Measurements from ENCODE around the gene LEUTX. TPM values are rescaled to one million over a fixed set of nuclear protein-coding genes. Genes with fewer than 3 reads are reported as not detected.
A peak's percentile ranks its signal among the peaks of the same experiment; 100 is the strongest.

LEUTX gene
- total RNA-seq, 1 donor from 2014 or later: not detected

DNA sequence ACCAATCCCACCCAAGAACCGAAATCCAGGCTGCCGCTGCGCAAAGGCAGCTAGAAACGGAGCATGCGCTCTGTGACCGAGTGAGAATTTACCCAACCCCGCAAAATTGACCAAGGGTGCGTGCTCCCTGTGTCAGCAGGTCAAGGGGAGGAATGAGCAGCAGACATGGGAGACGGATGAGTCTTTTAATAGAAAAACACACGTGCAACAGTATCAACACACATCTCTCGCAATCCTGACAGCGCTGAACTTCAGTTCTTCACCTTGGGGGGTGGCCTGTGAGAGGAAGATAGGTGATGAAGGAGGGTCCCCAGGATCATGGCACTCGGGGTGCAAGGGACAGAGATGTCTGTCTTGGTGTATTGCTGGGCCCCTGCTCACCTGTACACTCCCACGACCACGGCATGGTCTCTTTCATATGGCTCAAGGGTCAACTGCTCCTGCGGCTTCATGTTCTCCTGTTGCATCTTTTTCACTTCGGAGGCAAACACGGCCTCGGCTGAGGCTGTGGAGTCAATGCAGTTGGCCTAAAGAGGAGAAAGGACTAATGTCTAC lies 55.7 kb downstream of the LEUTX start:
- H3K27ac Mint-ChIP-seq: peak overlapping the region; percentile 84
- H3K27me3 Mint-ChIP-seq: no peaks in the 10 kb centered on the region
- intact Hi-C loops (cut with micrococcal nuclease): loop anchor here (5.0 to 10.0 kb wide), 6 partner anchors 108 to 982 kb away; partner anchors contain the start of genes EID2, PAK4 and SUPT5H
- CTCF ChIA-PET: interaction anchor here (1.2 to 1.7 kb wide), 4 partner anchors 9 to 136 kb away, joined by 4 to 12 read pairs (median 8); partner anchors contain the start of gene PSMC4
- no peaks in the 10 kb centered on the region for H3K9me3 Mint-ChIP-seq
- ATAC-seq (ENCODE audit: low read depth) (no peak), DNase-seq (no peak)
- peaks cover 69% of the 10 kb centered on the region for H3K36me3 Mint-ChIP-seq (ENCODE audit: low read depth)
- POLR2A ChIA-PET: interaction anchor here (0.6 to 2.1 kb wide), 14 partner anchors 8 to 1094 kb away, joined by 3 to 63 read pairs (median 6); partner anchors contain the start of genes FBL, PSMC4, RAB4B and RPS16
- peaks cover 28% of the 10 kb centered on the region for H3K4me1 Mint-ChIP-seq
- H3K4me3 Mint-ChIP-seq: peak overlapping the region; percentile 82
- TF ChIP-seq, protein P1, sequence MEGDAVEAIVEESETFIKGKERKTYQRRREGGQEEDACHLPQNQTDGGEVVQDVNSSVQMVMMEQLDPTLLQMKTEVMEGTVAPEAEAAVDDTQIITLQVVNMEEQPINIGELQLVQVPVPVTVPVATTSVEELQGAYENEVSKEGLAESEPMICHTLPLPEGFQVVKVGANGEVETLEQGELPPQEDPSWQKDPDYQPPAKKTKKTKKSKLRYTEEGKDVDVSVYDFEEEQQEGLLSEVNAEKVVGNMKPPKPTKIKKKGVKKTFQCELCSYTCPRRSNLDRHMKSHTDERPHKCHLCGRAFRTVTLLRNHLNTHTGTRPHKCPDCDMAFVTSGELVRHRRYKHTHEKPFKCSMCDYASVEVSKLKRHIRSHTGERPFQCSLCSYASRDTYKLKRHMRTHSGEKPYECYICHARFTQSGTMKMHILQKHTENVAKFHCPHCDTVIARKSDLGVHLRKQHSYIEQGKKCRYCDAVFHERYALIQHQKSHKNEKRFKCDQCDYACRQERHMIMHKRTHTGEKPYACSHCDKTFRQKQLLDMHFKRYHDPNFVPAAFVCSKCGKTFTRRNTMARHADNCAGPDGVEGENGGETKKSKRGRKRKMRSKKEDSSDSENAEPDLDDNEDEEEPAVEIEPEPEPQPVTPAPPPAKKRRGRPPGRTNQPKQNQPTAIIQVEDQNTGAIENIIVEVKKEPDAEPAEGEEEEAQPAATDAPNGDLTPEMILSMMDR (IDR thresholded peaks at IDR 0.05): no peak

Other genes starting within 250 kb of the LEUTX start
- gene EID2B, start 246.0 kb upstream of the LEUTX start, total RNA-seq: 3.3 and 4.0 TPM in 2 replicates
- 11.4 and 11.5 TPM in 2 replicates for gene EID2, start 238.7 kb upstream of the LEUTX start, total RNA-seq
- gene LGALS13, start 176.3 kb upstream of the LEUTX start, total RNA-seq: not detected in 2 replicates
- not detected in 2 replicates for gene LGALS16, start 122.9 kb upstream of the LEUTX start, total RNA-seq
- not detected in 2 replicates for gene LGALS14, start 74.4 kb upstream of the LEUTX start, total RNA-seq
- not detected in 2 replicates for gene CLC, start 40.8 kb upstream of the LEUTX start, total RNA-seq
- gene DYRK1B, start 55.3 kb downstream of the LEUTX start, total RNA-seq: 16.9 and 17.2 TPM in 2 replicates
- gene FBL, start 67.5 kb downstream of the LEUTX start, total RNA-seq: 420 and 482 TPM in 2 replicates
- 5.8 and 6.1 TPM in 2 replicates for gene FCGBP, start 155.8 kb downstream of the LEUTX start, total RNA-seq
- 109 and 115 TPM in 2 replicates for gene PSMC4, start 192.3 kb downstream of the LEUTX start, total RNA-seq
- 5.8 and 11.6 TPM in 2 replicates for gene ZNF546, start 218.2 kb downstream of the LEUTX start, total RNA-seq

Data from activated B cell treated with CpG ODN at 0.5 μM for 24 hours (primary cell).